PFSK-1 (cell line): ENCODE results near the gene HTR3E.

Experiments used
- FOXP2 ChIP-seq: optimal IDR thresholded peaks from 2 replicates; pipeline ENCODE3; 2011; ENCODE audit warnings: borderline replicate concordance, control low read depth, inconsistent platforms; ENCODE audit not compliant: insufficient read depth; ENCODE audit errors: extremely low read length, extremely low read depth
- POLR2AphosphoS5 ChIP-seq: IDR thresholded peaks from 2 replicates; pipeline ENCODE4 v1.6.1; 2012; ENCODE audit warnings: low read depth, mild to moderate bottlenecking, control low read depth, low read length, moderate library complexity
- SIN3A ChIP-seq: IDR thresholded peaks from 2 replicates; pipeline ENCODE4 v1.6.1; 2012; ENCODE audit warnings: mild to moderate bottlenecking, low read length, moderate library complexity, borderline replicate concordance; ENCODE audit not compliant: insufficient read depth
- TAF1 ChIP-seq: IDR thresholded peaks from 2 replicates; pipeline ENCODE4 v1.6.1; 2012; ENCODE audit warnings: low read length, control low read depth, borderline replicate concordance; ENCODE audit not compliant: insufficient read depth
- TF ChIP-seq, protein P1 (sequence below), 2 experiments: IDR thresholded peaks; 2 replicates each; pipeline versions ENCODE4 v1.6.1 to v1.8.0; 2011 to 2012; ENCODE audit warnings: low read depth in 2 of 2, low read length in 2 of 2, control low read depth in 1 of 2, inconsistent platforms in 1 of 2, mild to moderate bottlenecking in 1 of 2, moderate library complexity in 1 of 2; ENCODE audit not compliant: insufficient read depth in 1 of 2

HTR3E gene

DNA sequence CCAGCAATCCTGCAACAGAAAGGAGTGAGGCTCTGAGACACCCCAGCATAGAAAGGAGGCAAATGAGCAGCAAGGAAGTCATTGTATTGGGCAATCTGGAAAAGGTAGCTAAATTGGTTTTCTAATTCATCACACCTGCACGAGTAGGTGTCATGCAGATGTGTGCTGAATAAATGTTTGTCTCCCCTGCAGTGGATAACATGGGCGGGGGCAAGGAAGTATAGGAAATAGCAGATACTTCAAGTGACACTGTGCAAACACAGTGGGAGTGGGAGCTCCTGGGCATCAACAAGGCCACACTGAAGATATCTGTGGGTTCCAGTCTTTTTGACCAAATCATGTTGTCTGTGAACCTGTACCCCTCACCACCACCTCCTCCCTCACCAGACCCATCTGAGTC, 14.4 kb upstream of the HTR3E start:
- TF ChIP-seq SIN3A (no peak), FOXP2 (no peak), TAF1 (no peak), POLR2AphosphoS5 (no peak)
- TF ChIP-seq, protein P1, sequence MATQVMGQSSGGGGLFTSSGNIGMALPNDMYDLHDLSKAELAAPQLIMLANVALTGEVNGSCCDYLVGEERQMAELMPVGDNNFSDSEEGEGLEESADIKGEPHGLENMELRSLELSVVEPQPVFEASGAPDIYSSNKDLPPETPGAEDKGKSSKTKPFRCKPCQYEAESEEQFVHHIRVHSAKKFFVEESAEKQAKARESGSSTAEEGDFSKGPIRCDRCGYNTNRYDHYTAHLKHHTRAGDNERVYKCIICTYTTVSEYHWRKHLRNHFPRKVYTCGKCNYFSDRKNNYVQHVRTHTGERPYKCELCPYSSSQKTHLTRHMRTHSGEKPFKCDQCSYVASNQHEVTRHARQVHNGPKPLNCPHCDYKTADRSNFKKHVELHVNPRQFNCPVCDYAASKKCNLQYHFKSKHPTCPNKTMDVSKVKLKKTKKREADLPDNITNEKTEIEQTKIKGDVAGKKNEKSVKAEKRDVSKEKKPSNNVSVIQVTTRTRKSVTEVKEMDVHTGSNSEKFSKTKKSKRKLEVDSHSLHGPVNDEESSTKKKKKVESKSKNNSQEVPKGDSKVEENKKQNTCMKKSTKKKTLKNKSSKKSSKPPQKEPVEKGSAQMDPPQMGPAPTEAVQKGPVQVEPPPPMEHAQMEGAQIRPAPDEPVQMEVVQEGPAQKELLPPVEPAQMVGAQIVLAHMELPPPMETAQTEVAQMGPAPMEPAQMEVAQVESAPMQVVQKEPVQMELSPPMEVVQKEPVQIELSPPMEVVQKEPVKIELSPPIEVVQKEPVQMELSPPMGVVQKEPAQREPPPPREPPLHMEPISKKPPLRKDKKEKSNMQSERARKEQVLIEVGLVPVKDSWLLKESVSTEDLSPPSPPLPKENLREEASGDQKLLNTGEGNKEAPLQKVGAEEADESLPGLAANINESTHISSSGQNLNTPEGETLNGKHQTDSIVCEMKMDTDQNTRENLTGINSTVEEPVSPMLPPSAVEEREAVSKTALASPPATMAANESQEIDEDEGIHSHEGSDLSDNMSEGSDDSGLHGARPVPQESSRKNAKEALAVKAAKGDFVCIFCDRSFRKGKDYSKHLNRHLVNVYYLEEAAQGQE (IDR thresholded peaks at IDR 0.05; ENCODE audit: insufficient read depth in 1 of 2, low read depth in 2 of 2, low read length in 2 of 2), result no peak

DNA sequence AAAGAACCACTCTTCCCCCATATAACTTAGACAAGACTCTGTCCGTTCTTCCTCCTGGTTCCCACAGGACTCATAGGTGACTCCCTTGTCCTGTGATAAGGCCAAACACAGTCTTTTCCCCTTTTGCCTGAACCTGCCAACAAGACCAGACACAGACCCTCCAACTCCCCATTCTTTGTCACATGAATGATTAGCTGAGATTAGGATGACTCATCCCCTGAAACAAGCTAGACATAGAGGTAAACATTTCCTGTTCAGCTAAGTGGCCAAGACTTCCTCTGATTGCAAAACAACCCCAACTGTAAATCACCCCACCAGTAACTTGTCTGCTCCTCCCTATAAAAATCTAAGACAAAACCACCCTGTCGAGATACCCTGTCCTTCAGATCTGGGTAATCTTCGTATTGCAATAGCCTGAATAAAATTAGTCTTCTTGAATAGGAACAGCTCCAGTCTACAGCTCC, 11.4 kb upstream of the HTR3E start:
- TF ChIP-seq TAF1 (no peak), FOXP2 (no peak), SIN3A (no peak), POLR2AphosphoS5 (no peak)
- TF ChIP-seq, protein P1 (IDR thresholded peaks at IDR 0.05; ENCODE audit: insufficient read depth in 1 of 2, low read depth in 2 of 2, low read length in 2 of 2), result no peak

DNA sequence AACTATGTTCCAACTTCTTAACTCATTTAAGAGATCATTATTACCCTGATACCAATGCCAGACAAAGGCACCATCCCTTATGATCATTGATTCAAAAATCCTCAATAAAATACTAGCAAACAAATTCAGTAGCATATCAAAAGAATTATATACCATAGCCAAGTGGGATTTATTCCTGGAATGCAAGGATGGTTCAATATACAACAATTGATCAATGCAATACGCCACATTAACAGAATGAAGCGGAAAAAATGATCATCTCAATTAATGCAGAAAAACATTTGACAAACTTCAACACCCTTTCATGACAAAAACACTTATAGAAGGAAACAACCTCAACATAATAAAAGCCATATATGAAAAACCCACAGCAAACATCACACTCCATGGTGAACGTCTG, 4.7 kb upstream of the HTR3E start:
- TF ChIP-seq TAF1, result no peak
- no peak for TF ChIP-seq FOXP2
- TF ChIP-seq, protein P1 (IDR thresholded peaks at IDR 0.05; ENCODE audit: insufficient read depth in 1 of 2, low read depth in 2 of 2, low read length in 2 of 2), result no peak
- TF ChIP-seq POLR2AphosphoS5, result no peak
- no peak for TF ChIP-seq SIN3A

DNA sequence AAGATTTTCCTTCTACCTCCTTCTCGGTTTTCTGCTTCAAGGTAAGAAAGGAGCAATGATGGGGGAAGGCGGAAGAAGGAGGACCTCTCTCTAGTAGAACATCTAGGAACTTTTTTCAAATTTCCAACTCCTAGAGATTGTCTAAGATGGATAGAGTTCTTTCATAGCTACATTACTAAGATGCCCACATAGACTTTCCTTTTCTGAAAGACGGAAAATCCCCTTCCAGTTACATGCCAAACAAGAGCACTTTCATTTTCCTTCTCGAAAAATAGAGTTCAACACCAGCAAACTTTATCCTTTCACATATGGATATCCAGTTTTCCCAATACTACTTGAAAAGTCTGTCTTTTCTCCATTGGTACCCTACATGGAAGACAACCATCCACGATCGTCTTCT, 692 bp downstream of the HTR3E start:
- TF ChIP-seq, protein P1 (IDR thresholded peaks at IDR 0.05; ENCODE audit: insufficient read depth in 1 of 2, low read depth in 2 of 2, low read length in 2 of 2), result no peak
- TF ChIP-seq POLR2AphosphoS5, result no peak
- no peak for TF ChIP-seq TAF1
- no peak for TF ChIP-seq SIN3A
- no peak for TF ChIP-seq FOXP2

DNA sequence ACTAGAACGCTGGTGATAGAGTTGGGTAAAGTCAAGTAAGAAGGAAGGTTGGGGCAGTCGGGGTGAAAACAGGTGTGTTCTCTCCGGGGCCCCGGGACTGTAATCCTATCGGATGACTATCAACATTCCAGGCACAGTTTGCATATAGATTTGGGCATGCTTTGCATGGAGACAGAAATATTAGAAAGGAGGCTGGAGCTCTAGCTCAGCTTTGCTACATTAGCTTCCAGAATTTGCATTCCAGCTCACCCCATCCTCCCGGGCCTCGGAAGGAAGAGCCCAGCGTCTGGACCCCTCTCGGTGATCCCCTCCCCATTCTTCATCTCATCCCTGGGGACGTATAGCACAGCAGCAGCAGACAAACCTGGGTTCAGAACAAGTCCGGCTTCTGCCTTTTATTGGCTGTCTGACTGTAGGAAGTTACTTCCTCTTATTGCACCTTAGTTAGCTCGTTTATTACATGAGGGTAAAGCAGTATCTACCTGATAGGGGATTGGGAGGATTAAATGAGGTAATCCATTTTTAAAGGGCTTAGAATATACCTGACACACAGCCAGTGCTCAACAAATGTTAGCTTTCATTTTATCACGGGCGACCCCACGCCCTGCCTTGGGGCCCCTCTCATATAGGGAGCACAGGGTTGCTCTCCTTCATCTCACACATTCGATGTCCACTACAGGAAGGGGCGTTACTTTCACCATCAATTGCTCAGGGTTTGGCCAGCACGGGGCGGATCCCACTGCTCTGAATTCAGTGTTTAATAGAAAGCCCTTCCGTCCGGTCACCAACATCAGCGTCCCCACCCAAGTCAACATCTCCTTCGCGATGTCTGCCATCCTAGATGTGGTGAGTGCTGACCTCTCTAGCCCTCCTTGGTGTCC, 3.2 kb downstream of the HTR3E start:
- TF ChIP-seq, protein P1 (IDR thresholded peaks at IDR 0.05; ENCODE audit: insufficient read depth in 1 of 2, low read depth in 2 of 2, low read length in 2 of 2), result no peak
- no peak for TF ChIP-seq TAF1
- no peak for TF ChIP-seq POLR2AphosphoS5
- no peak for TF ChIP-seq FOXP2
- no peak for TF ChIP-seq SIN3A
